Naive thymus-derived CD8-positive, alpha-beta T cell (primary cell): Measurements from ENCODE around the gene LRRC4C. TPM values are rescaled to one million over a fixed set of nuclear protein-coding genes. Genes with fewer than 3 reads are reported as not detected.
"Not testable (repeated sequence)": the region's sequence is repeated elsewhere in the genome, so short reads cannot be mapped to it uniquely, and the experiment has no call there.

Source experiments
- ATAC-seq, 2 donors: fragments of 150-1000 bp; cut with Tn5 transposase in 1 of 2; sonication (Bioruptor Pico), chemical (Tn5 transposase) in 1 of 2; 1 replicate in 1 of 2; 2 replicates in 1 of 2; pipeline ENCODE4 v1.10.0; 2021; ENCODE audit warnings: mild to moderate bottlenecking in 2 of 2, moderate library complexity in 2 of 2
- POLR2A ChIA-PET: fragments of 350-600 bp; sonication (Branson Sonifier 250); formaldehyde crosslinking; loops from one replicate; lab custom pipeline; 2021; ENCODE audit warnings: antibody characterized with exemption; lab: Charles Lee
- DNase-seq, 10 donors: peaks; one replicate each; pipeline versions ENCODE4 v3.0.0 to v3.0.0-alpha.2; 2020 to 2022
- H3K27ac Mint-ChIP-seq, 10 donors: one replicate each; pipeline ENCODE4 v1.8.0; 2020 to 2022; ENCODE audit warnings: mild to moderate bottlenecking in 10 of 10, mixed read lengths in 10 of 10, moderate library complexity in 4 of 10, inconsistent platforms in 1 of 10
- H3K27me3 Mint-ChIP-seq, 5 donors: one replicate each; pipeline ENCODE4 v1.8.0; 2021 to 2022; ENCODE audit warnings: mixed read lengths in 5 of 5
- H3K36me3 Mint-ChIP-seq, 3 donors: one replicate each; pipeline ENCODE4 v1.8.0; 2020 to 2022; ENCODE audit warnings: mixed read lengths in 3 of 3, mild to moderate bottlenecking in 2 of 3, inconsistent platforms in 1 of 3
- H3K4me1 Mint-ChIP-seq, 4 donors: one replicate each; pipeline ENCODE4 v1.8.0; 2021 to 2022; ENCODE audit warnings: mixed read lengths in 4 of 4
- H3K4me3 Mint-ChIP-seq, 10 donors: one replicate each; pipeline ENCODE4 v1.8.0; 2020 to 2022; ENCODE audit warnings: mild to moderate bottlenecking in 10 of 10, mixed read lengths in 10 of 10, moderate library complexity in 6 of 10, inconsistent platforms in 1 of 10
- H3K9me3 Mint-ChIP-seq, 9 donors: one replicate each; pipeline ENCODE4 v1.8.0; 2020 to 2022; ENCODE audit warnings: mixed read lengths in 9 of 9, mild to moderate bottlenecking in 3 of 9, inconsistent platforms in 1 of 9, moderate library complexity in 1 of 9
- polyA plus RNA-seq, 3 donors: library from polyadenylated mRNA; unstranded; fragments of 300-500 nt; fragmentation: Illumina TruSeq; gene quantifications; one replicate each; pipeline ENCODE4 v1.2.3, GENCODE V29; 2021
- total RNA-seq, 8 experiments: library from RNA in 2 of 8; stranded (reverse) in 2 of 8; gene quantifications; one replicate each; pipeline ENCODE4 v1.2.3 and lab custom pipeline; 2021 to 2026

The LRRC4C gene
- total and polyA plus RNA-seq, 5 experiments from 2014 or later = not detected

GRCh38 chr11:40885250-40885954 lies 574.0 kb downstream of the LRRC4C start:
- DNase-seq = no peak
- no peak for ATAC-seq
- Mint-ChIP-seq H3K27ac (no peak overlapping the region), H3K4me3 (no peak overlapping the region), H3K27me3 (no peaks in the 10 kb centered on the region), H3K36me3 (peaks cover 0 to 1% (median 0%) of the 10 kb centered on the region in 3 donors), H3K4me1 (no peaks in the 10 kb centered on the region), H3K9me3 (peaks cover 0 to 16% (median 2%) of the 10 kb centered on the region in 9 donors)
- POLR2A ChIA-PET = no interaction called here

- POLR2A ChIA-PET = no interaction called here
- Mint-ChIP-seq H3K4me3 (no peak overlapping the region), H3K36me3 (peaks cover 0 to 5% (median 0%) of the 10 kb centered on the region in 3 donors), H3K9me3 (peaks cover 0 to 25% (median 3%) of the 10 kb centered on the region in 9 donors), H3K27me3 (no peaks in the 10 kb centered on the region), H3K4me1 (no peaks in the 10 kb centered on the region), H3K27ac (no peak overlapping the region)
- ATAC-seq = no peak
- no peak for DNase-seq
Observed at GRCh38 chr11:40882301-40882700, 577.2 kb downstream of the LRRC4C start.

GRCh38 chr11:40879911-40880310 lies 579.5 kb downstream of the LRRC4C start:
- peaks cover 0 to 5% (median 0%) of the 10 kb centered on the region in 3 donors for H3K36me3 Mint-ChIP-seq
- POLR2A ChIA-PET = no interaction called here
- peaks cover 0 to 31% (median 6%) of the 10 kb centered on the region in 9 donors for H3K9me3 Mint-ChIP-seq
- ATAC-seq (no peak), DNase-seq (no peak)
- H3K4me1 Mint-ChIP-seq = no peaks in the 10 kb centered on the region
- no peak overlapping the region for H3K4me3 Mint-ChIP-seq
- H3K27me3 Mint-ChIP-seq = no peaks in the 10 kb centered on the region
- no peak overlapping the region for H3K27ac Mint-ChIP-seq

GRCh38 chr11:40877981-40878380 lies 581.5 kb downstream of the LRRC4C start:
- no peak for ATAC-seq
- no peaks in the 10 kb centered on the region for H3K4me1 Mint-ChIP-seq

GRCh38 chr11:40877256-40877655 lies 582.2 kb downstream of the LRRC4C start:
- Mint-ChIP-seq H3K9me3 (peaks cover 0 to 31% (median 8%) of the 10 kb centered on the region in 9 donors), H3K27ac (no peak overlapping the region), H3K4me3 (no peak overlapping the region), H3K36me3 (peaks cover 0 to 5% (median 0%) of the 10 kb centered on the region in 3 donors), H3K4me1 (no peaks in the 10 kb centered on the region), H3K27me3 (no peaks in the 10 kb centered on the region)
- no peak for ATAC-seq
- POLR2A ChIA-PET = no interaction called here
- no peak for DNase-seq

More at GRCh38 chr11:40877981-40878380, 581.5 kb downstream of the LRRC4C start:
- no peak for DNase-seq
- no peaks in the 10 kb centered on the region for H3K27me3 Mint-ChIP-seq
- no peak overlapping the region for H3K4me3 Mint-ChIP-seq
- peaks cover 0 to 29% (median 8%) of the 10 kb centered on the region in 9 donors for H3K9me3 Mint-ChIP-seq
- H3K36me3 Mint-ChIP-seq = peaks cover 0 to 5% (median 0%) of the 10 kb centered on the region in 3 donors
- POLR2A ChIA-PET = no interaction called here
- no peak overlapping the region for H3K27ac Mint-ChIP-seq

GRCh38 chr11:40867991-40868632 lies 591.3 kb downstream of the LRRC4C start:
- ATAC-seq = no peak
- Mint-ChIP-seq H3K4me1 (no peaks in the 10 kb centered on the region), H3K27ac (no peak overlapping the region), H3K36me3 (peaks cover 0 to 4% (median 0%) of the 10 kb centered on the region in 3 donors), H3K9me3 (peaks cover 5 to 37% (median 14%) of the 10 kb centered on the region in 9 donors), H3K27me3 (no peaks in the 10 kb centered on the region), H3K4me3 (no peak overlapping the region)
- no peak for DNase-seq
- POLR2A ChIA-PET = no interaction called here

GRCh38 chr11:40857754-40858153 lies 601.7 kb downstream of the LRRC4C start:
- H3K36me3 Mint-ChIP-seq, DNase-seq, POLR2A ChIA-PET, H3K27me3 Mint-ChIP-seq, H3K27ac Mint-ChIP-seq, H3K4me1 Mint-ChIP-seq, H3K4me3 Mint-ChIP-seq, ATAC-seq: not testable (repeated sequence)
- peaks cover 3 to 32% (median 8%) of the 10 kb centered on the region in 9 donors for H3K9me3 Mint-ChIP-seq

GRCh38 chr11:40842750-40843339 lies 616.6 kb downstream of the LRRC4C start:
- Mint-ChIP-seq H3K36me3 (peaks cover 0 to 4% (median 0%) of the 10 kb centered on the region in 3 donors), H3K27me3 (no peaks in the 10 kb centered on the region), H3K27ac (no peak overlapping the region), H3K4me1 (no peaks in the 10 kb centered on the region), H3K4me3 (no peak overlapping the region), H3K9me3 (peaks cover 0 to 41% (median 15%) of the 10 kb centered on the region in 9 donors)
- DNase-seq (no peak), ATAC-seq (no peak)
- POLR2A ChIA-PET = no interaction called here

GRCh38 chr11:40841231-40841630 lies 618.2 kb downstream of the LRRC4C start:
- DNase-seq (no peak), ATAC-seq (no peak)
- no peak overlapping the region for H3K27ac Mint-ChIP-seq
- POLR2A ChIA-PET = no interaction called here
- H3K27me3 Mint-ChIP-seq = no peaks in the 10 kb centered on the region
- no peak overlapping the region for H3K4me3 Mint-ChIP-seq
- no peaks in the 10 kb centered on the region for H3K4me1 Mint-ChIP-seq
- H3K9me3 Mint-ChIP-seq = peaks cover 0 to 31% (median 12%) of the 10 kb centered on the region in 9 donors
- peaks cover 0 to 4% (median 0%) of the 10 kb centered on the region in 3 donors for H3K36me3 Mint-ChIP-seq

GRCh38 chr11:40838181-40838683 lies 621.2 kb downstream of the LRRC4C start:
- H3K27ac Mint-ChIP-seq = no peak overlapping the region
- ATAC-seq = no peak
- POLR2A ChIA-PET = no interaction called here

GRCh38 chr11:40827116-40827515 lies 632.3 kb downstream of the LRRC4C start:
- Mint-ChIP-seq H3K9me3 (peaks cover 2 to 52% (median 8%) of the 10 kb centered on the region in 9 donors), H3K4me1 (no peaks in the 10 kb centered on the region), H3K27me3 (no peaks in the 10 kb centered on the region), H3K27ac (no peak overlapping the region), H3K36me3 (peaks cover 0 to 9% (median 0%) of the 10 kb centered on the region in 3 donors), H3K4me3 (no peak overlapping the region)
- no peak for DNase-seq
- no peak for ATAC-seq
- POLR2A ChIA-PET = no interaction called here

More at GRCh38 chr11:40838181-40838683, 621.2 kb downstream of the LRRC4C start:
- Mint-ChIP-seq H3K27me3 (no peaks in the 10 kb centered on the region), H3K4me1 (no peaks in the 10 kb centered on the region), H3K4me3 (no peak overlapping the region), H3K36me3 (peaks cover 0 to 7% (median 0%) of the 10 kb centered on the region in 3 donors), H3K9me3 (peaks cover 0 to 29% (median 9%) of the 10 kb centered on the region in 9 donors)
- DNase-seq = no peak

- no peaks in the 10 kb centered on the region for H3K27me3 Mint-ChIP-seq
- no peak overlapping the region for H3K27ac Mint-ChIP-seq
- no peak overlapping the region for H3K4me3 Mint-ChIP-seq
- ATAC-seq = no peak
- peaks cover 0 to 9% (median 0%) of the 10 kb centered on the region in 3 donors for H3K36me3 Mint-ChIP-seq
- H3K9me3 Mint-ChIP-seq = peaks cover 2 to 55% (median 13%) of the 10 kb centered on the region in 9 donors
- POLR2A ChIA-PET = no interaction called here
- no peaks in the 10 kb centered on the region for H3K4me1 Mint-ChIP-seq
- no peak for DNase-seq
Observed at GRCh38 chr11:40826601-40827000, 632.9 kb downstream of the LRRC4C start.
